HepG2 (cell line): ENCODE results near the gene COMMD2. TPM values are rescaled to one million over a fixed set of nuclear protein-coding genes. Genes with fewer than 3 reads are reported as not detected.

ENCODE experiments used
- ATAC-seq: fragments of 200-7000 bp; cut with Tn5 transposase; 3 replicates; pipeline ENCODE4 v1.9.1; 2020; ENCODE audit warnings: mild to moderate bottlenecking, moderate library complexity
- BruUV-seq: library from RNA; stranded (reverse); fragments of 400-500 nt; replicated peaks from 2 replicates; lab custom pipeline; 2021; lab: Mats Ljungman, UMichigan
- CTCF ChIA-PET: fragments of 300-600 bp; formaldehyde crosslinking; extraction: SDS; loops from one replicate; lab custom pipeline; 2021; ENCODE audit warnings: low total read pairs, inconsistent platforms, low intra/inter-chr PET ratio; lab: Yijun Ruan, JAX
- POLR2A ChIA-PET: fragments of 350-600 bp; sonication (Branson Sonifier 250); formaldehyde crosslinking; loops from one replicate; lab custom pipeline; 2020; ENCODE audit warnings: antibody characterized with exemption, inconsistent platforms; lab: Yijun Ruan, JAX
- DNase-seq: peaks from one replicate; pipeline ENCODE4 v3.0.0-alpha.2; 2015; ENCODE audit warnings: low spot score
- FAIRE-seq: peaks from 3 replicates; lab custom pipeline; 2011; peaks lifted over from hg19 to GRCh38; lab: Jason Lieb, UNC
- H2AFZ ChIP-seq: one replicate; pipeline ENCODE4 v1.6.1; 2011; ENCODE audit warnings: low read length, inconsistent platforms
- H3K27ac ChIP-seq: fragments of 300-600 bp; 3 replicates; pipeline ENCODE4 v1.8.0; 2011; ENCODE audit warnings: mixed run types, mild to moderate bottlenecking, mixed read lengths, low read length, inconsistent platforms; ENCODE audit not compliant: insufficient read depth; ENCODE audit errors: extremely low read length
- H3K27me3 ChIP-seq, 2 experiments: fragments of 200-600 bp in 1 of 2; 2 replicates in 1 of 2; 3 replicates in 1 of 2; pipeline versions ENCODE4 v1.6.0 to v1.8.0; 2011; ENCODE audit warnings: low read length in 2 of 2, mild to moderate bottlenecking in 2 of 2, moderate library complexity in 2 of 2, inconsistent platforms in 1 of 2; ENCODE audit not compliant: insufficient read depth in 2 of 2, control insufficient read depth in 1 of 2
- H3K36me3 ChIP-seq, 2 experiments: fragments of 200-600 bp in 1 of 2; replicated peaks in 1 of 2; 2 replicates in 1 of 2; 3 replicates in 1 of 2; pipeline versions ENCODE4 v1.5.1 to v1.8.0; 2011; ENCODE audit warnings: low read length in 2 of 2, inconsistent platforms in 1 of 2; ENCODE audit not compliant: insufficient read depth in 2 of 2, control insufficient read depth in 1 of 2
- H3K4me1 ChIP-seq: 2 replicates; pipeline ENCODE4 v1.5.1; 2012; ENCODE audit warnings: low read length, inconsistent platforms; ENCODE audit not compliant: insufficient read depth
- H3K4me2 ChIP-seq: 2 replicates; pipeline ENCODE4 v1.6.0; 2011; ENCODE audit warnings: low read depth, low read length, inconsistent platforms
- H3K4me3 ChIP-seq, 3 experiments: fragments of 200-600 bp in 1 of 3; sonication (generic), shearing (Covaris generic) in 1 of 3; replicated peaks in 1 of 3; 2 replicates each; pipeline ENCODE4 v1.5.1; 2011 to 2016; ENCODE audit warnings: low read length in 3 of 3, inconsistent platforms in 2 of 3, low read depth in 2 of 3, mild to moderate bottlenecking in 2 of 3, control low read depth in 1 of 3, mixed read lengths in 1 of 3; ENCODE audit not compliant: insufficient read depth in 1 of 3
- H3K79me2 ChIP-seq: one replicate; pipeline ENCODE4 v1.6.1; 2011; ENCODE audit warnings: low read length, inconsistent platforms; ENCODE audit not compliant: insufficient read depth
- H3K9ac ChIP-seq: 2 replicates; pipeline ENCODE4 v1.6.0; 2011; ENCODE audit warnings: mild to moderate bottlenecking, low read depth, low read length, inconsistent platforms; ENCODE audit not compliant: insufficient read depth
- H3K9me3 ChIP-seq: 2 replicates; pipeline ENCODE4 v1.5.1; 2012; ENCODE audit warnings: mild to moderate bottlenecking, low read length
- H4K20me1 ChIP-seq: 2 replicates; pipeline ENCODE4 v1.6.0; 2011; ENCODE audit warnings: inconsistent platforms, mild to moderate bottlenecking, low read length, moderate library complexity; ENCODE audit not compliant: insufficient read depth
- KLF9 ChIP-seq: IDR thresholded peaks from 2 replicates; pipeline ENCODE4 v1.6.1; 2016; ENCODE audit warnings: low read depth
- MIXL1 ChIP-seq: IDR thresholded peaks from 2 replicates; pipeline ENCODE4 v1.6.1; 2016
- NCOA1 ChIP-seq: sonication (generic); formaldehyde crosslinking; IDR thresholded peaks from 2 replicates; pipeline ENCODE4 v1.9.0; 2021; ENCODE audit warnings: missing genetic modification reagents
- SMC3 ChIP-seq: IDR thresholded peaks from 2 replicates; pipeline ENCODE4 v1.6.1; 2011; ENCODE audit warnings: low read length, improper control_type of control experiment
- STAG1 ChIP-seq: sonication (generic); formaldehyde crosslinking; IDR thresholded peaks from 2 replicates; pipeline ENCODE4 v1.4.0; 2020; ENCODE audit warnings: missing genetic modification reagents
- TBX2 ChIP-seq: sonication (generic); formaldehyde crosslinking; IDR thresholded peaks from 2 replicates; pipeline ENCODE4 v1.5.0; 2020; ENCODE audit warnings: missing genetic modification reagents, mild to moderate bottlenecking, borderline replicate concordance
- ZKSCAN5 ChIP-seq: sonication (generic); formaldehyde crosslinking; IDR thresholded peaks from 2 replicates; pipeline ENCODE4 v1.5.1; 2020; ENCODE audit warnings: mild to moderate bottlenecking, missing genetic modification reagents
- ZNF709 ChIP-seq: sonication (generic); formaldehyde crosslinking; IDR thresholded peaks from 2 replicates; pipeline ENCODE4 v1.5.0; 2020; ENCODE audit warnings: mild to moderate bottlenecking, missing genetic modification reagents
- ZSCAN20 ChIP-seq: sonication (generic); formaldehyde crosslinking; IDR thresholded peaks from 2 replicates; pipeline ENCODE4 v1.4.0; 2020; ENCODE audit warnings: missing genetic modification reagents, mild to moderate bottlenecking, borderline replicate concordance
- WGBS: methylation state at CpG from one replicate; pipeline ENCODE4 v1.1.6; 2017; ENCODE audit warnings: low lambda C conversion rate; 5-methylcytosine and 5-hydroxymethylcytosine counted together
- in situ Hi-C: cut with HindIII; loops from 2 replicates; pipeline ENCODE4 v1.10.0; 2017; ENCODE audit warnings: low pct_unique_long_range_greater_than_20kb; ENCODE audit not compliant: extremely low pct_ligation_motif_present
- intact Hi-C: fragments of 100-400 bp; cut with micrococcal nuclease; formaldehyde crosslinking; loops from one replicate; pipeline ENCODE4 v1.10.0; 2022; ENCODE audit not compliant: unreplicated experiment
- polyA plus RNA-seq, 8 experiments: library from polyadenylated mRNA; depleted of rRNA in 3 of 8; stranded (reverse) in 7 of 8; unstranded in 1 of 8; fragments of >200 nt; fragmentation: Illumina TruSeq in 4 of 8; extraction: Trizol in 4 of 8; gene quantifications; 2 replicates each; pipeline versions ENCODE4 v1.2.1 to v1.2.3, GENCODE V29; 2011 to 2016; ENCODE audit warnings: low read depth in 4 of 8, missing spikeins in 1 of 8, mixed read lengths in 1 of 8; ENCODE audit not compliant: insufficient read depth in 1 of 8
- total RNA-seq, 5 experiments: library from RNA; depleted of rRNA; stranded (reverse); fragments of >200 nt; fragmentation: Illumina TruSeq; extraction: Trizol; gene quantifications; 2 replicates each; pipeline ENCODE4 v1.2.3, GENCODE V29; 2016; ENCODE audit warnings: low read depth in 1 of 5
- TF ChIP-seq, protein P1 (sequence below): sonication (generic); formaldehyde crosslinking; IDR thresholded peaks from 2 replicates; pipeline ENCODE4 v1.5.1; 2020; ENCODE audit warnings: mild to moderate bottlenecking, moderate library complexity, missing genetic modification reagents
- TF ChIP-seq, protein P2 (sequence below): sonication (generic); formaldehyde crosslinking; IDR thresholded peaks from 2 replicates; pipeline ENCODE4 v1.5.0; 2020; ENCODE audit warnings: mild to moderate bottlenecking, missing genetic modification reagents, moderate library complexity

The COMMD2 gene
- total and polyA plus RNA-seq, 2 of the 13 experiments (the other 11 are each of a cell fraction or from before 2014, with no cell fraction given) = 33.0 to 57.6 TPM

DNA sequence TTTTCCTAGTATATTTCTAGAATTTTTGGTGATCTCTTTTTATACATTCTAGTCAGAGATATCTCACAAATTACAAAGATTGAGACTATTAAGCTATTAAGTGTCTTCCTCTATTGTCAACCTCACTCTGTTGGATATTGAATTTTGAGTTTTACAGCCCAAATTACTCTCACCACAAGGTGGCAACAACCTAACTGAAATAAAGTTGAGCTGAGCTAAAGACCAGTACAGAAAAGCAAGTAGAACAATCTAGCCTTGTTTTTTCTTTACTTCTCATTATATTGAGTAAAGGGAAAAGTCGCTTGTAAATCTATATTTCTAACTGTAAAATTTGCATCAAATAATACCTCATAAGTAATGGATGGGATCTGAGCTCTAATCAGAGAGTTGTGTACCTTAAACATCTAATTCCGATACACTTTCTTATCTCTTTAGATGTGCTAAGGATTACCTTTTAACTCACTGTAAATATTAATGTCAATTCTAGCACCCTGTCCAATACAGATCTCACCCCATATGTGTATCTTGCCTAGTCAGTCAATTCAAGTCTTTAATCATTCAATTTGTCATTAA is 13.6 kb upstream of the COMMD2 start:
- in situ Hi-C loops = loop anchor here (5.0 kb wide), 1 partner anchor 46 kb away; the partner anchor contains the start of gene RNF13
- Histone ChIP-seq H3K4me3 (no peak overlapping the region), H3K4me1 (no peaks in the 10 kb centered on the region), H3K4me2 (no peak overlapping the region), H3K27me3 (peaks cover 1 to 10% of the 10 kb centered on the region in 2 experiments; a peak in 2 of 5 replicates), H3K9me3 (no peaks in the 10 kb centered on the region), H3K9ac (no peak overlapping the region), H3K27ac (no peak overlapping the region), H4K20me1 (no peaks in the 10 kb centered on the region)
- peak; percentile 66 for ATAC-seq
- intact Hi-C loops = loop anchor here (1.0 kb wide), 1 partner anchor 42 kb away; no protein-coding TSS in a partner anchor
- BruUV-seq = no TSS peak
- peak; percentile 82 for FAIRE-seq
- WGBS = 34% methylated on average over 2 of the region's 2 CpGs
- POLR2A ChIA-PET = interaction anchor here (1.2 kb wide), 1 partner anchor 42 kb away, joined by 6 read pairs; no protein-coding TSS in a partner anchor
- TF ChIP-seq ZSCAN20 (CRISPR knock-in tag) (no peak), SMC3 (peak; percentile 48), ZKSCAN5 (CRISPR knock-in tag) (no peak), STAG1 (CRISPR knock-in tag) (peak; percentile 57), MIXL1 (CRISPR knock-in tag) (peak; percentile 61; the same call in 1 of the 2 replicates), ZNF709 (CRISPR knock-in tag) (no peak), TBX2 (CRISPR knock-in tag) (no peak), KLF9 (CRISPR knock-in tag) (no peak), NCOA1 (CRISPR knock-in tag) (no peak)
- TF ChIP-seq, protein P1, sequence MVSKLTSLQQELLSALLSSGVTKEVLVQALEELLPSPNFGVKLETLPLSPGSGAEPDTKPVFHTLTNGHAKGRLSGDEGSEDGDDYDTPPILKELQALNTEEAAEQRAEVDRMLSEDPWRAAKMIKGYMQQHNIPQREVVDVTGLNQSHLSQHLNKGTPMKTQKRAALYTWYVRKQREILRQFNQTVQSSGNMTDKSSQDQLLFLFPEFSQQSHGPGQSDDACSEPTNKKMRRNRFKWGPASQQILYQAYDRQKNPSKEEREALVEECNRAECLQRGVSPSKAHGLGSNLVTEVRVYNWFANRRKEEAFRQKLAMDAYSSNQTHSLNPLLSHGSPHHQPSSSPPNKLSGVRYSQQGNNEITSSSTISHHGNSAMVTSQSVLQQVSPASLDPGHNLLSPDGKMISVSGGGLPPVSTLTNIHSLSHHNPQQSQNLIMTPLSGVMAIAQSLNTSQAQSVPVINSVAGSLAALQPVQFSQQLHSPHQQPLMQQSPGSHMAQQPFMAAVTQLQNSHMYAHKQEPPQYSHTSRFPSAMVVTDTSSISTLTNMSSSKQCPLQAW (CRISPR knock-in tag) = no peak
- TF ChIP-seq, protein P2, sequence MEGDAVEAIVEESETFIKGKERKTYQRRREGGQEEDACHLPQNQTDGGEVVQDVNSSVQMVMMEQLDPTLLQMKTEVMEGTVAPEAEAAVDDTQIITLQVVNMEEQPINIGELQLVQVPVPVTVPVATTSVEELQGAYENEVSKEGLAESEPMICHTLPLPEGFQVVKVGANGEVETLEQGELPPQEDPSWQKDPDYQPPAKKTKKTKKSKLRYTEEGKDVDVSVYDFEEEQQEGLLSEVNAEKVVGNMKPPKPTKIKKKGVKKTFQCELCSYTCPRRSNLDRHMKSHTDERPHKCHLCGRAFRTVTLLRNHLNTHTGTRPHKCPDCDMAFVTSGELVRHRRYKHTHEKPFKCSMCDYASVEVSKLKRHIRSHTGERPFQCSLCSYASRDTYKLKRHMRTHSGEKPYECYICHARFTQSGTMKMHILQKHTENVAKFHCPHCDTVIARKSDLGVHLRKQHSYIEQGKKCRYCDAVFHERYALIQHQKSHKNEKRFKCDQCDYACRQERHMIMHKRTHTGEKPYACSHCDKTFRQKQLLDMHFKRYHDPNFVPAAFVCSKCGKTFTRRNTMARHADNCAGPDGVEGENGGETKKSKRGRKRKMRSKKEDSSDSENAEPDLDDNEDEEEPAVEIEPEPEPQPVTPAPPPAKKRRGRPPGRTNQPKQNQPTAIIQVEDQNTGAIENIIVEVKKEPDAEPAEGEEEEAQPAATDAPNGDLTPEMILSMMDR (CRISPR knock-in tag) = peak; percentile 65
- TF ChIP-seq, all 625 proteins: peak for 4
- CTCF ChIA-PET = interaction anchor here (2.3 kb wide), 1 partner anchor 42 kb away, joined by 21 read pairs; no protein-coding TSS in a partner anchor
- no peaks in the 10 kb centered on the region for H3K79me2 ChIP-seq
- no peaks in the 10 kb centered on the region for H3K36me3 ChIP-seq
- H2AFZ ChIP-seq = no peak overlapping the region
- peak; percentile 27 for DNase-seq
